Measurements from ENCODE around the gene FAM110A.
A peak's percentile ranks its signal among the peaks of the same experiment; 100 is the strongest.

The FAM110A gene

GRCh38 chr20:822651-823573 lies 10.6 kb upstream of the FAM110A start:
- H3F3A ChIP-seq (ENCODE audit: control insufficient read depth, insufficient read depth), result no peaks in the 10 kb centered on the region
- TF ChIP-seq CTCF (IDR thresholded peaks at IDR 0.05; ENCODE audit: low read depth, low read length, poor library complexity, severe bottlenecking) (no peak), EZH2phosphoT487 (IDR thresholded peaks at IDR 0.05; ENCODE audit: borderline replicate concordance, low read length) (no peak)

GRCh38 chr20:823574-823902 lies 10.0 kb upstream of the FAM110A start:
- H3K4me1 ChIP-seq (ENCODE audit: control insufficient read depth, low read length), result peaks cover 9% of the 10 kb centered on the region
- no peaks in the 10 kb centered on the region for H3K79me2 ChIP-seq (ENCODE audit: control insufficient read depth, low read length)
- H4K20me1 ChIP-seq (ENCODE audit: control insufficient read depth, insufficient read depth, low read depth, low read length), result no peaks in the 10 kb centered on the region
- no peaks in the 10 kb centered on the region for H3K27me3 ChIP-seq (ENCODE audit: control insufficient read depth, low read length)
- H3K9me2 ChIP-seq (replicated peaks; ENCODE audit: control insufficient read depth, low read length), result no peaks in the 10 kb centered on the region
- TF ChIP-seq CTCF (IDR thresholded peaks at IDR 0.05; ENCODE audit: low read depth, low read length, poor library complexity, severe bottlenecking), result no peak
- no peak for TF ChIP-seq EZH2phosphoT487 (IDR thresholded peaks at IDR 0.05; ENCODE audit: borderline replicate concordance, low read length)
- no peaks in the 10 kb centered on the region; the same call in 1 of the 2 replicates for H3K9me3 ChIP-seq (ENCODE audit: control insufficient read depth, insufficient read depth, low read length)
- no peak overlapping the region for H3K4me2 ChIP-seq (ENCODE audit: low read length)
- no peak overlapping the region for H3K4me3 ChIP-seq (ENCODE audit: low read length)
- no peaks in the 10 kb centered on the region for H3F3A ChIP-seq (ENCODE audit: control insufficient read depth, insufficient read depth)
- H3K36me3 ChIP-seq (ENCODE audit: control insufficient read depth, low read length), result no peaks in the 10 kb centered on the region
- H3K27ac ChIP-seq (ENCODE audit: low read depth, low read length), result no peak overlapping the region

More at GRCh38 chr20:822651-823573, 10.6 kb upstream of the FAM110A start:
- Histone ChIP-seq H3K36me3 (ENCODE audit: control insufficient read depth, low read length) (no peaks in the 10 kb centered on the region), H3K27ac (ENCODE audit: low read depth, low read length) (no peak overlapping the region), H3K79me2 (ENCODE audit: control insufficient read depth, low read length) (no peaks in the 10 kb centered on the region), H3K27me3 (ENCODE audit: control insufficient read depth, low read length) (no peaks in the 10 kb centered on the region), H4K20me1 (ENCODE audit: control insufficient read depth, insufficient read depth, low read depth, low read length) (no peaks in the 10 kb centered on the region), H3K4me2 (ENCODE audit: low read length) (0 out of 2 replicates have a peak overlapping the region, but pooled peaks have one; percentile 24), H3K4me3 (ENCODE audit: low read length) (no peak overlapping the region), H3K9me3 (ENCODE audit: control insufficient read depth, insufficient read depth, low read length) (no peaks in the 10 kb centered on the region; the same call in 1 of the 2 replicates), H3K4me1 (ENCODE audit: control insufficient read depth, low read length) (peaks cover 9% of the 10 kb centered on the region), H3K9me2 (replicated peaks; ENCODE audit: control insufficient read depth, low read length) (no peaks in the 10 kb centered on the region)

GRCh38 chr20:824490-824889 lies 9.0 kb upstream of the FAM110A start:
- Histone ChIP-seq H4K20me1 (ENCODE audit: control insufficient read depth, insufficient read depth, low read depth, low read length) (no peaks in the 10 kb centered on the region), H3K9me2 (replicated peaks; ENCODE audit: control insufficient read depth, low read length) (no peaks in the 10 kb centered on the region), H3K4me1 (ENCODE audit: control insufficient read depth, low read length) (peaks cover 9% of the 10 kb centered on the region), H3K27ac (ENCODE audit: low read depth, low read length) (no peak overlapping the region), H3K79me2 (ENCODE audit: control insufficient read depth, low read length) (no peaks in the 10 kb centered on the region), H3K27me3 (ENCODE audit: control insufficient read depth, low read length) (no peaks in the 10 kb centered on the region), H3K4me3 (ENCODE audit: low read length) (no peak overlapping the region), H3K4me2 (ENCODE audit: low read length) (no peak overlapping the region), H3K36me3 (ENCODE audit: control insufficient read depth, low read length) (no peaks in the 10 kb centered on the region), H3K9me3 (ENCODE audit: control insufficient read depth, insufficient read depth, low read length) (no peaks in the 10 kb centered on the region; the same call in 1 of the 2 replicates), H3F3A (ENCODE audit: control insufficient read depth, insufficient read depth) (no peaks in the 10 kb centered on the region)
- TF ChIP-seq EZH2phosphoT487 (IDR thresholded peaks at IDR 0.05; ENCODE audit: borderline replicate concordance, low read length) (no peak), CTCF (IDR thresholded peaks at IDR 0.05; ENCODE audit: low read depth, low read length, poor library complexity, severe bottlenecking) (no peak)
